ENCODE measurements around the gene FBXW12.

The FBXW12 gene

DNA sequence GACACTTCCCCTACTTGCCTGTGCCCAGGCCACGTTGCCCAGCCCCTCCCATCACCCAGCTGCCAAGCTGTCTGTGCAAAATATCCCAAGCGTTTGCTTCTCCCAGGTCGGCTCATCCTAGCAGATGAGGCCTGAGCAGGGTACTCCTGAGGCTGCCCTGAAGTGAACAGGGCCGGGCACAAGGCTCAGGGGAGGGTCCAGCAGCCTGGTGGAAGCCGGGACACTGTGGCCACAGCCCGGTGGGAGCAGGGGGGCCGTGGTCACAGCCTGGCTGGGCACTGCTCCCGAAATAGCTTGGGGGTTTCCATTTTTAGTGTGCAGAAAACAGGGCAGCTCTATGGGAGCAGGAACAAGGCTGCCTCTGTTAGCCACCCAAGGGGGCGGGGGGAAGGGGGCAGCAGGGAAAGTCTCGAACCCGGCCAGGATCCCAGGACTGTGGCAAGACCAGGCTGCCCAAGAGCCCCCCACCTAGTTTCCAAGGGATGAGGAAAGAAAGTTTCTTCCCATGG lies 54.4 kb downstream of the FBXW12 start:
- no peak overlapping the region for H3K4me3 ChIP-seq (ENCODE audit: low read depth, low read length)
- ChIA-PET POLR2A (interaction anchor here (1.1 kb wide), 1 partner anchor 8 kb away, joined by 3 read pairs; no protein-coding TSS in a partner anchor), CTCF (interaction anchor here (7.0 to 17.0 kb wide), 3 partner anchors 10 to 154 kb away, joined by 77 to 948 read pairs (median 749); no protein-coding TSS in a partner anchor)
- no peak for DNase-seq (ENCODE audit: low read depth, low spot score)
- TF ChIP-seq, protein P1, sequence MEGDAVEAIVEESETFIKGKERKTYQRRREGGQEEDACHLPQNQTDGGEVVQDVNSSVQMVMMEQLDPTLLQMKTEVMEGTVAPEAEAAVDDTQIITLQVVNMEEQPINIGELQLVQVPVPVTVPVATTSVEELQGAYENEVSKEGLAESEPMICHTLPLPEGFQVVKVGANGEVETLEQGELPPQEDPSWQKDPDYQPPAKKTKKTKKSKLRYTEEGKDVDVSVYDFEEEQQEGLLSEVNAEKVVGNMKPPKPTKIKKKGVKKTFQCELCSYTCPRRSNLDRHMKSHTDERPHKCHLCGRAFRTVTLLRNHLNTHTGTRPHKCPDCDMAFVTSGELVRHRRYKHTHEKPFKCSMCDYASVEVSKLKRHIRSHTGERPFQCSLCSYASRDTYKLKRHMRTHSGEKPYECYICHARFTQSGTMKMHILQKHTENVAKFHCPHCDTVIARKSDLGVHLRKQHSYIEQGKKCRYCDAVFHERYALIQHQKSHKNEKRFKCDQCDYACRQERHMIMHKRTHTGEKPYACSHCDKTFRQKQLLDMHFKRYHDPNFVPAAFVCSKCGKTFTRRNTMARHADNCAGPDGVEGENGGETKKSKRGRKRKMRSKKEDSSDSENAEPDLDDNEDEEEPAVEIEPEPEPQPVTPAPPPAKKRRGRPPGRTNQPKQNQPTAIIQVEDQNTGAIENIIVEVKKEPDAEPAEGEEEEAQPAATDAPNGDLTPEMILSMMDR (IDR thresholded peaks at IDR 0.05; ENCODE audit: insufficient read depth, low read length, missing control alignments), result no peak

DNA sequence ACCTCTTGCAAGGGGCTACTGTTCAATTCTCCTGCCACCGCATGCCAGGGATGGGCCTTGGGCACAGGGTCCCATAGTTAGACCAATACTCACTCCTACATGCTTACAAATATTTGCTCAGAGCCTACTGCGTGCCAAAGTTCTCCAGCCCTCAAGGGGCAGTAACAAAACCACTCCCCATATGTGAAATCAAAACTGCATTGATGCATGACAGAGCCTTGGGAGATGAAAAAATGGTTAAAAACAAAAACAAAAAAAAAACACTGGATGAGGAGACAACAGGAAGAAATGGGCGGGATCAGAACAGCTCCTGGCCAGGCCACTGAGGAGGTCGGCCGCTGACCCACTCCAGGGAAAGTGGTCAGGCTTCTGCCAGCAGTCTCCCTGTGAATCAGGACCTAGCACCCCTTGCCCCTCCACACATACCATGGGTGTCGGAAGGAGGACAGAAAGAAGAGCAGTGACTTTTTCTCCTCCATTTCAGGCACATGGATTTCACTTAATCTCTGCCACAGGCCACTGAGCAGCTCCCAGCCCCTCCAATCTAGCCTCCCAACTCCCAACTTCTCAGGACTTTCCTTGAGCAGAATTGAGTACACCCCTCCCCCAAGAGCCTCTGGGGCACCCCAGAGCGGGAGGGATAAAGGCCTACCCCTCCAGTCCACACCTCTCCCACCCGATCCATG lies 55.1 kb downstream of the FBXW12 start:
- ChIA-PET CTCF (interaction anchor here (7.0 to 17.0 kb wide), 3 partner anchors 9 to 155 kb away, joined by 77 to 948 read pairs (median 749); no protein-coding TSS in a partner anchor), POLR2A (interaction anchor here (1.1 kb wide), 1 partner anchor 8 kb away, joined by 3 read pairs; no protein-coding TSS in a partner anchor)
- TF ChIP-seq, protein P1 (IDR thresholded peaks at IDR 0.05; ENCODE audit: insufficient read depth, low read length, missing control alignments), result no peak
- no peak for DNase-seq (ENCODE audit: low read depth, low spot score)
- H3K4me3 ChIP-seq (ENCODE audit: low read depth, low read length), result 0 out of 2 replicates have a peak overlapping the region, but pooled peaks have one; percentile 68

DNA sequence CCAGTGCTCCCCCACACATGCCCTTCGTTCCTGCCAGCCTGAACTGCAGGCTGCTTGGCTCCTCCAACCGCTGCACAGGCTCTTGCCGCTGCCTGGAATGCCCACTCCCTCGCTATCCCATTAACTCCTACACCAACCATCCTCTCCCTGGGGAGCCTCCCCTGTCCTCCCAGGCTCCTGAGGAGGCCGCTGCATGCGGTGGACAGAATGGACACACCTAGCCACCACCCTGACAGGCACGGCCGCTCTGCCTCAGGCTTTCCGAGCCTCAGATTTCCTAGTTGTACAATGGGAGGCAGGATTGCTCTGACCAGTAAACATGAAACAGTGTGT lies 55.6 kb downstream of the FBXW12 start:
- no peak for DNase-seq (ENCODE audit: low read depth, low spot score)
- peak overlapping the region; percentile 68; the same call in 1 of the 2 replicates for H3K4me3 ChIP-seq (ENCODE audit: low read depth, low read length)
- CTCF ChIA-PET, result interaction anchor here (7.0 to 17.0 kb wide), 3 partner anchors 9 to 156 kb away, joined by 77 to 948 read pairs (median 749); no protein-coding TSS in a partner anchor
- TF ChIP-seq, protein P1 (IDR thresholded peaks at IDR 0.05; ENCODE audit: insufficient read depth, low read length, missing control alignments), result no peak
- POLR2A ChIA-PET, result no interaction called here

DNA sequence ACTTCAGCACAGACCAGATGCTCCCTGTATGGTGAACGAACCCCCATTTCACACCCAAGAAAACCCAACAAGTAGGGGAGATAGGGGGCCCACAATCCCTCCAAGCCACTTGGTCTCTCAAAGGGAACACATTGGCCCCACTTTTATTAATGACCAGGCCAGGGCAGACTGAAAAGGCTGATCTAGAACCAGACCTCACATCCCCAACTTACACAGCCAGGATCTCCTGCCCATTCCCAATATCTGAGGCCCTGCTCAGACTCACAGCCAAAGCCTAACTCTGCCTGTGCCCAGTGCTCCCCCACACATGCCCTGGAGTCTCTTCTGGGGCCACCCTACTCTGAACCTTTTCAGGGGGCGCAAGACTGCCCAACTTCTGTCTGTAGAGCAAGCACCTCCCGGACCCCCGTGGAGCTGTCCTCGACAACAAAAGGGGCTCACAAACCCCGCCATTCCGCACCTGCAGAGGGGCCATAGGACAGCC lies 56.1 kb downstream of the FBXW12 start:
- no peak for DNase-seq (ENCODE audit: low read depth, low spot score)
- POLR2A ChIA-PET, result no interaction called here
- TF ChIP-seq, protein P1 (IDR thresholded peaks at IDR 0.05; ENCODE audit: insufficient read depth, low read length, missing control alignments), result no peak
- H3K4me3 ChIP-seq (ENCODE audit: low read depth, low read length), result peak overlapping the region; percentile 68
- CTCF ChIA-PET, result interaction anchor here (7.0 to 17.0 kb wide), 3 partner anchors 8 to 156 kb away, joined by 77 to 948 read pairs (median 749); no protein-coding TSS in a partner anchor

DNA sequence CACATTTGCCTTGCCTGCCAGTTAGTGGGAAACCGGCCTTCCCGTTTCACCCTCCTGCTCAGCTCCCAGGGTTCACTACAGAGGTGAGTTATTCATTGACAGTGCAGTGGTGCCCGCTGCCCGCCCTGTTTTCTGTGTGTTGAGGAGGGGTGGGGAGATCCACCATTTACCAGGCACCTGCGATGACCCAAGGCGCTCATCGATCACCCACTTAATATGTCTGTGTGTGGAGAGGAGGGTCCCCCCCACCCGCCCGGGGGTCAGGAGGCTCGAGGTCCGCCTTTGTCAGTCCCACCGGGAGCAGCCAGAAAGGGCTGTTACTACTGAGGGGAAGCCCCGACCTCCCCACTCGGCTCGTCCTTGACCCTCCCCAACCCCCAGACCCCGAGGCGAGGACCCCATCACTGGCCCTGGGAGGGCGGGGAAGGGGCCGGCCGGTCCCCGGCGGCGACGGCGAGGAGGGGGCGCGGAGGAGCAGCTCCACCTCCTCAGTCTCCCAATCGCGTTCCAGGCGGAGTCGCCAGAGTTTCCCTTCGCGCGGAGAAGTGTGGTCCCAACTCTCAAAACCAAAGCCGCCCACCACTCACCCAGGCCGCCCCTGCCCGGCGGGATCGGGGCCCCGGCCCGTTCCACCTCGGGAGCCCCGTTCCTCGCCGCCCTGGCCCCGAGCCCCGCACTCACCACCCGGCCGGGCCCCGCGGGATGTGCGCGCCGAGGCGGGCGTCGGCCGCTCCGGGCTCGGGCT lies 56.7 kb downstream of the FBXW12 start:
- CTCF ChIA-PET, result interaction anchor here (3.3 to 17.0 kb wide), 4 partner anchors 8 to 157 kb away, joined by 16 to 948 read pairs (median 413); partner anchors contain the start of genes CCDC51 and TMA7
- TF ChIP-seq, protein P1 (IDR thresholded peaks at IDR 0.05; ENCODE audit: insufficient read depth, low read length, missing control alignments), result no peak
- POLR2A ChIA-PET, result no interaction called here
- H3K4me3 ChIP-seq (ENCODE audit: low read depth, low read length), result peak overlapping the region; percentile 68
- no peak for DNase-seq (ENCODE audit: low read depth, low spot score)

Measured in AG04449 (cell line).